H1 (cell line): ENCODE data around the gene RREB1. TPM values are rescaled to one million over a fixed set of nuclear protein-coding genes. Genes with fewer than 3 reads are reported as not detected.

Source experiments
- CTCF ChIA-PET: fragments of 300-600 bp; sonication (Branson Sonifier 250); formaldehyde crosslinking; loops from one replicate; lab custom pipeline; 2021; ENCODE audit not compliant: partially characterized antibody; lab: Charles Lee
- POLR2A ChIA-PET: fragments of 300-600 bp; sonication (Branson Sonifier 250); formaldehyde crosslinking; loops from one replicate; lab custom pipeline; 2021; ENCODE audit warnings: inconsistent platforms; ENCODE audit not compliant: partially characterized antibody; lab: Charles Lee
- DNase-seq, 2 experiments: peaks; one replicate each; pipeline versions ENCODE4 v3.0.0 to v3.0.0-alpha.2; 2010 to 2022; ENCODE audit warnings: low spot score in 2 of 2, low read depth in 1 of 2, mixed read lengths in 1 of 2
- FAIRE-seq: peaks from 2 replicates; lab custom pipeline; 2011; peaks lifted over from hg19 to GRCh38; lab: Jason Lieb, UNC
- H2AFZ ChIP-seq: 2 replicates; pipeline ENCODE4 v1.8.1; 2012; ENCODE audit warnings: low read length, inconsistent platforms
- H2AK5ac ChIP-seq: 2 replicates; pipeline ENCODE4 v1.6.1; 2013; ENCODE audit warnings: low read depth, low read length
- H2BK120ac ChIP-seq: replicated peaks from 2 replicates; pipeline ENCODE3; 2013; ENCODE audit warnings: low read depth, low read length, inconsistent platforms
- H2BK12ac ChIP-seq: 2 replicates; pipeline ENCODE4 v1.6.1; 2013; ENCODE audit warnings: low read depth, low read length
- H2BK15ac ChIP-seq: 2 replicates; pipeline ENCODE4 v1.6.1; 2013; ENCODE audit warnings: low read length
- H2BK20ac ChIP-seq: 2 replicates; pipeline ENCODE4 v1.6.1; 2013; ENCODE audit warnings: low read length
- H2BK5ac ChIP-seq: 2 replicates; pipeline ENCODE4 v1.6.1; 2013; ENCODE audit warnings: low read depth, low read length
- H3K14ac ChIP-seq: 2 replicates; pipeline ENCODE4 v1.6.1; 2013; ENCODE audit warnings: inconsistent platforms; ENCODE audit not compliant: insufficient read length
- H3K18ac ChIP-seq: 2 replicates; pipeline ENCODE4 v1.6.1; 2013; ENCODE audit warnings: low read length; ENCODE audit errors: extremely low read depth
- H3K23ac ChIP-seq: 2 replicates; pipeline ENCODE4 v1.6.1; 2013; ENCODE audit warnings: inconsistent platforms; ENCODE audit not compliant: insufficient read length
- H3K23me2 ChIP-seq: 2 replicates; pipeline ENCODE4 v1.6.1; 2013; ENCODE audit warnings: low read depth, low read length
- H3K27ac ChIP-seq: 2 replicates; pipeline ENCODE4 v1.6.1; 2011; ENCODE audit warnings: low read depth, low read length, inconsistent platforms
- H3K27me3 ChIP-seq, 4 experiments: replicated peaks in 1 of 4; 1 replicate in 1 of 4; 2 replicates in 3 of 4; pipeline versions ENCODE4 v1.6.1 to v1.8.1; 2011 to 2013; ENCODE audit warnings: low read length in 3 of 4, mild to moderate bottlenecking in 3 of 4, inconsistent platforms in 2 of 4, mixed read lengths in 2 of 4, moderate library complexity in 1 of 4; ENCODE audit not compliant: control insufficient read depth in 3 of 4, insufficient read depth in 3 of 4; ENCODE audit errors: extremely low read depth in 1 of 4
- H3K36me3 ChIP-seq, 4 experiments: 2 replicates each; pipeline versions ENCODE4 v1.6.1 to v1.8.1; 2011 to 2013; ENCODE audit warnings: mild to moderate bottlenecking in 4 of 4, low read length in 3 of 4, moderate library complexity in 2 of 4, control low read depth in 1 of 4, inconsistent platforms in 1 of 4; ENCODE audit not compliant: insufficient read depth in 4 of 4, control insufficient read depth in 2 of 4
- H3K4ac ChIP-seq: replicated peaks from 2 replicates; pipeline ENCODE3; 2013; ENCODE audit warnings: low read length, low read depth, mixed read lengths, inconsistent platforms; ENCODE audit not compliant: insufficient read length
- H3K4me1 ChIP-seq, 4 experiments: replicated peaks in 1 of 4; 1 replicate in 1 of 4; 2 replicates in 3 of 4; pipeline versions ENCODE4 v1.6.1 to v1.8.1; 2011 to 2013; ENCODE audit warnings: low read length in 3 of 4, inconsistent platforms in 2 of 4, mixed read lengths in 1 of 4; ENCODE audit not compliant: insufficient read depth in 4 of 4, control insufficient read depth in 3 of 4
- H3K4me2 ChIP-seq, 2 experiments: 2 replicates each; pipeline versions ENCODE4 v1.6.1 to v1.8.1; 2011 to 2013; ENCODE audit warnings: low read depth in 2 of 2, low read length in 2 of 2, control low read depth in 1 of 2, inconsistent platforms in 1 of 2, mild to moderate bottlenecking in 1 of 2; ENCODE audit not compliant: insufficient read depth in 1 of 2
- H3K4me3 ChIP-seq, 4 experiments: fragments of 200-600, 300-600 bp in 1 of 4; sonication (generic), shearing (Covaris generic), sonication (Bioruptor Twin) in 1 of 4; 2 replicates each; pipeline versions ENCODE4 v1.5.1 to v1.8.1; 2011 to 2016; ENCODE audit warnings: low read length in 4 of 4, low read depth in 3 of 4, control low read depth in 2 of 4, inconsistent platforms in 2 of 4, mild to moderate bottlenecking in 2 of 4, mixed read lengths in 1 of 4, moderate library complexity in 1 of 4; ENCODE audit not compliant: insufficient read depth in 2 of 4; ENCODE audit errors: extremely low read depth in 1 of 4
- H3K56ac ChIP-seq: replicated peaks from 2 replicates; pipeline ENCODE3; 2013; ENCODE audit warnings: low read depth, mild to moderate bottlenecking, mixed read lengths, low read length, inconsistent platforms; ENCODE audit not compliant: insufficient read length
- H3K79me1 ChIP-seq: 2 replicates; pipeline ENCODE4 v1.6.1; 2013; ENCODE audit warnings: low read depth, low read length, control low read depth
- H3K79me2 ChIP-seq, 2 experiments: 2 replicates each; pipeline versions ENCODE4 v1.6.1 to v1.8.1; 2012 to 2013; ENCODE audit warnings: low read length in 2 of 2, mild to moderate bottlenecking in 2 of 2, inconsistent platforms in 1 of 2; ENCODE audit not compliant: insufficient read depth in 2 of 2, control insufficient read depth in 1 of 2
- H3K9ac ChIP-seq, 4 experiments: replicated peaks in 1 of 4; 1 replicate in 1 of 4; 2 replicates in 3 of 4; pipeline versions ENCODE4 v1.6.1 to v1.8.1; 2011 to 2013; ENCODE audit warnings: low read depth in 3 of 4, low read length in 3 of 4, control low read depth in 2 of 4, mild to moderate bottlenecking in 2 of 4, moderate library complexity in 2 of 4, inconsistent platforms in 1 of 4; ENCODE audit errors: extremely low read depth in 1 of 4
- H3K9me3 ChIP-seq, 2 experiments: 2 replicates each; pipeline versions ENCODE4 v1.6.1 to v1.8.1; 2012 to 2013; ENCODE audit warnings: mild to moderate bottlenecking in 2 of 2, moderate library complexity in 2 of 2, control low read depth in 1 of 2, inconsistent platforms in 1 of 2, low read depth in 1 of 2, low read length in 1 of 2, mixed read lengths in 1 of 2; ENCODE audit not compliant: insufficient read depth in 2 of 2
- H4K20me1 ChIP-seq, 2 experiments: replicated peaks in 1 of 2; 2 replicates each; pipeline versions ENCODE3 to v1.8.1; 2011 to 2013; ENCODE audit warnings: inconsistent platforms in 2 of 2, low read length in 2 of 2, mild to moderate bottlenecking in 1 of 2; ENCODE audit not compliant: insufficient read depth in 2 of 2, control insufficient read depth in 1 of 2
- H4K5ac ChIP-seq: 2 replicates; pipeline ENCODE4 v1.6.1; 2013; ENCODE audit warnings: low read length, low read depth, mixed read lengths, inconsistent platforms; ENCODE audit not compliant: insufficient read length
- H4K8ac ChIP-seq: 2 replicates; pipeline ENCODE4 v1.8.0; 2013; ENCODE audit warnings: mild to moderate bottlenecking, moderate library complexity, low read length, inconsistent platforms; ENCODE audit not compliant: insufficient read depth; ENCODE audit errors: extremely low read depth
- H4K91ac ChIP-seq: replicated peaks from 2 replicates; pipeline ENCODE3; 2013; ENCODE audit warnings: low read length, mixed read lengths, inconsistent platforms; ENCODE audit not compliant: insufficient read length
- BACH1 ChIP-seq: IDR thresholded peaks from 2 replicates; pipeline ENCODE4 v1.6.1; 2012; ENCODE audit warnings: low read length, improper control_type of control experiment
- CEBPB ChIP-seq: IDR thresholded peaks from 2 replicates; pipeline ENCODE4 v1.6.1; 2012; ENCODE audit warnings: low read depth, low read length
- POLR2AphosphoS5 ChIP-seq: IDR thresholded peaks from 2 replicates; pipeline ENCODE4 v1.6.1; 2011; ENCODE audit warnings: low read depth, low read length
- POU5F1 ChIP-seq: IDR thresholded peaks from 2 replicates; pipeline ENCODE4 v1.6.1; 2011; ENCODE audit warnings: low read depth, mild to moderate bottlenecking, low read length, moderate library complexity
- RBBP5 ChIP-seq: IDR thresholded peaks from 2 replicates; pipeline ENCODE4 v1.7.1; 2012; ENCODE audit warnings: low read depth, mild to moderate bottlenecking, inconsistent platforms, low read length, moderate library complexity, borderline replicate concordance
- RFX5 ChIP-seq: IDR thresholded peaks from 2 replicates; pipeline ENCODE4 v1.6.1; 2011; ENCODE audit warnings: low read depth, low read length, improper control_type of control experiment, borderline replicate concordance
- RNF2 ChIP-seq: fragments of 200-900, 300-1000 bp; sonication (generic); IDR thresholded peaks from 2 replicates; pipeline ENCODE4 v1.7.1; 2016; ENCODE audit warnings: borderline replicate concordance, low read depth, mild to moderate bottlenecking, antibody characterized with exemption, low read length; ENCODE audit not compliant: poor library complexity, severe bottlenecking; ENCODE audit errors: missing control alignments
- SAP30 ChIP-seq: fragments of 300-600 bp; sonication (generic); IDR thresholded peaks from 2 replicates; pipeline ENCODE4 v1.7.1; 2012; ENCODE audit warnings: low read length, moderate library complexity, mild to moderate bottlenecking, inconsistent platforms; ENCODE audit not compliant: insufficient read depth, insufficient replicate concordance
- SIN3A ChIP-seq, 2 experiments: IDR thresholded peaks in 1 of 2; conservative IDR thresholded peaks in 1 of 2; 2 replicates each; pipeline ENCODE4 v1.6.1; 2011 to 2012; ENCODE audit warnings: low read length in 2 of 2, improper control_type of control experiment in 1 of 2, low read depth in 1 of 2, mild to moderate bottlenecking in 1 of 2
- SIRT6 ChIP-seq: IDR thresholded peaks from one replicate; pipeline ENCODE4 v1.7.1; 2012; ENCODE audit warnings: low read length, inconsistent platforms
- TBP ChIP-seq: IDR thresholded peaks from 2 replicates; pipeline ENCODE4 v1.6.1; 2011; ENCODE audit warnings: low read depth, low read length, improper control_type of control experiment
- TEAD4 ChIP-seq: IDR thresholded peaks from 2 replicates; pipeline ENCODE4 v1.6.1; 2012; ENCODE audit warnings: low read depth, low read length, inconsistent platforms, mixed read lengths
- YY1 ChIP-seq: IDR thresholded peaks from 2 replicates; pipeline ENCODE4 v1.6.1; 2011; ENCODE audit warnings: low read depth, mild to moderate bottlenecking, low read length
- ZNF274 ChIP-seq: IDR thresholded peaks from 2 replicates; pipeline ENCODE4 v1.7.0; 2012; ENCODE audit warnings: low read length, borderline replicate concordance; ENCODE audit errors: extremely low read depth
- WGBS, 2 experiments: shearing (Covaris generic) in 1 of 2; methylation state at CpG; one replicate each; pipeline versions ENCODE4 v1.1.6 to v1.1.7; 2013 to 2015; ENCODE audit warnings: low lambda C conversion rate in 2 of 2, mixed read lengths in 2 of 2, inconsistent platforms in 1 of 2, low coverage in 1 of 2, missing lambda C conversion rate in 1 of 2; ENCODE audit not compliant: insufficient replicate concordance in 2 of 2, insufficient coverage in 1 of 2, insufficient read length in 1 of 2; ENCODE audit errors: extremely low coverage in 1 of 2, missing lambda C conversion rate in 1 of 2; 5-methylcytosine and 5-hydroxymethylcytosine counted together
- polyA plus RNA-seq, 7 experiments: library from polyadenylated mRNA; depleted of rRNA in 3 of 7; stranded (reverse) in 5 of 7; unstranded in 2 of 7; fragments of >200 nt in 5 of 7; fragments of 200-250 nt in 2 of 7; gene quantifications; 1 replicate in 5 of 7; 2 replicates in 1 of 7; 4 replicates in 1 of 7; pipeline versions ENCODE4 v1.2.1 to v1.2.3, GENCODE V29; 2011 to 2013; ENCODE audit warnings: missing spikeins in 2 of 7, mixed read lengths in 2 of 7
- total RNA-seq: library from RNA; stranded (reverse); fragmentation: NEBNext Ultra II Directional; extraction: Animal tissue kit (Norgen Biotek cat#: 25700); gene quantifications from 2 replicates; pipeline ENCODE4 v1.2.1, GENCODE V29; 2021
- TF ChIP-seq, protein P1 (sequence below): IDR thresholded peaks from 2 replicates; pipeline ENCODE4 v1.6.1; 2011; ENCODE audit warnings: low read depth, mild to moderate bottlenecking, low read length; ENCODE audit not compliant: insufficient read depth

Gene RREB1
- total and polyA plus RNA-seq, 2 of the 8 experiments (the other 6 are each of a cell fraction or from before 2014, with no cell fraction given) = 3.9 to 34.7 TPM

DNA sequence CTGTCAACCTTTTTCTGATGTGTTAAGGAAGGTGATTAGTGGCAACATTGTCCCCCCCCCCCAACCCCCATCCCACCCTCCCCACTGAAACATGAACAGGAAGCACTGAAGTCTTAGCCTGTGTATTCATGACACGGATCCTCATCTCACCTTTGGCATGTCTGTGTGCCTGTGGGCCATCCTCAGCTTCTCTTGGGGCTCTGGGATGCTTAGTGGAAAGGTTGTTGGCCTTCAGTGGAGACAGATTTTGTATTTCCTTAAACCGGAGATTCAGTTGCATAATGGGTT lies 93.6 kb downstream of the RREB1 start:
- WGBS, 2 experiments = 94% methylated on average over 2 of the region's 2 CpGs; no CpG with 5 or more reads in 1 of the 2 experiments
- H3K9me3 ChIP-seq = no peaks in the 10 kb centered on the region
- H3K79me1 ChIP-seq = no peaks in the 10 kb centered on the region
- H2BK20ac ChIP-seq = no peak overlapping the region
- H3K23me2 ChIP-seq = no peaks in the 10 kb centered on the region
- H3K14ac ChIP-seq = no peak overlapping the region
- DNase-seq = no peak
- no peaks in the 10 kb centered on the region; a peak in 1 of 7 replicates for H3K4me1 ChIP-seq
- H2BK12ac ChIP-seq = no peak overlapping the region
- no peak overlapping the region for H2BK5ac ChIP-seq
- no peak overlapping the region for H3K4ac ChIP-seq
- no peak overlapping the region for H4K8ac ChIP-seq
- POLR2A ChIA-PET = no interaction called here
- no peak overlapping the region for H2AFZ ChIP-seq
- no peak overlapping the region for H4K5ac ChIP-seq
- H3K79me2 ChIP-seq = no peaks in the 10 kb centered on the region
- H3K27ac ChIP-seq = no peak overlapping the region
- H4K91ac ChIP-seq = no peak overlapping the region
- no peak overlapping the region for H3K4me2 ChIP-seq
- peaks cover 0 to 3% (median 0%) of the 10 kb centered on the region in 4 experiments; a peak in 1 of 8 replicates for H3K36me3 ChIP-seq
- no peak overlapping the region for H2BK15ac ChIP-seq
- H2AK5ac ChIP-seq = no peak overlapping the region
- H3K4me3 ChIP-seq = no peak overlapping the region
- no peaks in the 10 kb centered on the region for H3K27me3 ChIP-seq
- no peak overlapping the region for H2BK120ac ChIP-seq
- H4K20me1 ChIP-seq = peaks cover 0 to 4% of the 10 kb centered on the region in 2 experiments
- FAIRE-seq = no peak
- H3K23ac ChIP-seq = no peak overlapping the region
- no peak overlapping the region for H3K9ac ChIP-seq
- no peak overlapping the region for H3K18ac ChIP-seq
- H3K56ac ChIP-seq = no peak overlapping the region
- CTCF ChIA-PET = interaction anchor here (1.0 to 2.1 kb wide), 2 partner anchors 20 to 29 kb away, joined by 3 to 10 read pairs; no protein-coding TSS in a partner anchor
- no peak for TF ChIP-seq TBP
- TF ChIP-seq SIN3A (conservative IDR thresholded peaks at IDR 0.05 in 1 of 2, IDR thresholded peaks at IDR 0.05 in 1 of 2; ENCODE audit: low read depth in 1 of 2, low read length in 2 of 2) = no peak
- TF ChIP-seq RNF2 = no peak
- no peak for TF ChIP-seq CEBPB
- TF ChIP-seq RBBP5 = no peak
- no peak for TF ChIP-seq SAP30
- no peak for TF ChIP-seq BACH1
- TF ChIP-seq POU5F1 = no peak
- no peak for TF ChIP-seq RFX5
- TF ChIP-seq POLR2AphosphoS5 = no peak
- TF ChIP-seq YY1 = no peak
- no peak for TF ChIP-seq SIRT6
- TF ChIP-seq TEAD4 = no peak
- TF ChIP-seq, protein P1, sequence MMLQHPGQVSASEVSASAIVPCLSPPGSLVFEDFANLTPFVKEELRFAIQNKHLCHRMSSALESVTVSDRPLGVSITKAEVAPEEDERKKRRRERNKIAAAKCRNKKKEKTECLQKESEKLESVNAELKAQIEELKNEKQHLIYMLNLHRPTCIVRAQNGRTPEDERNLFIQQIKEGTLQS = no peak
- no peak for TF ChIP-seq ZNF274
